ENCODE results near the gene RAB27A.

DNA sequence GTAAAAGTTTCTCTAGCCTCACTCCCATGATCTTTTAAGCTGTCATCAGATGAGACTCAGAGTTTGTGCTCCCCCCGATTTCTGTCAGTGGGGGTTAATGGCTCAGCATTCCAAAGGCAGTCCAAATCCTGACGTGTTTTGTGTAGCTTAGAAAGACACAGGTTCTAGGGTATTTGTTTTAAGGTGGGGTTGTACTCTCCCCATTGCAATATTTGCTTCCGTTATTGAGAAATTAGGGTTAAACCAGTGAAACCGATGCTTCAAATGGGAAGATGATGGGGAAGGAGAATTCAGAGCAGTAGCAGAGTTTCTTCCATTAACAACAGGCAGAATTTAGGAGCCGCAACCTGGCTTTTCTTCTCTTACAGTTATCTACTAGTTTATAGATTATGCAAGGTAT is 32.9 kb upstream of the RAB27A start:
- TF ChIP-seq, protein P1, sequence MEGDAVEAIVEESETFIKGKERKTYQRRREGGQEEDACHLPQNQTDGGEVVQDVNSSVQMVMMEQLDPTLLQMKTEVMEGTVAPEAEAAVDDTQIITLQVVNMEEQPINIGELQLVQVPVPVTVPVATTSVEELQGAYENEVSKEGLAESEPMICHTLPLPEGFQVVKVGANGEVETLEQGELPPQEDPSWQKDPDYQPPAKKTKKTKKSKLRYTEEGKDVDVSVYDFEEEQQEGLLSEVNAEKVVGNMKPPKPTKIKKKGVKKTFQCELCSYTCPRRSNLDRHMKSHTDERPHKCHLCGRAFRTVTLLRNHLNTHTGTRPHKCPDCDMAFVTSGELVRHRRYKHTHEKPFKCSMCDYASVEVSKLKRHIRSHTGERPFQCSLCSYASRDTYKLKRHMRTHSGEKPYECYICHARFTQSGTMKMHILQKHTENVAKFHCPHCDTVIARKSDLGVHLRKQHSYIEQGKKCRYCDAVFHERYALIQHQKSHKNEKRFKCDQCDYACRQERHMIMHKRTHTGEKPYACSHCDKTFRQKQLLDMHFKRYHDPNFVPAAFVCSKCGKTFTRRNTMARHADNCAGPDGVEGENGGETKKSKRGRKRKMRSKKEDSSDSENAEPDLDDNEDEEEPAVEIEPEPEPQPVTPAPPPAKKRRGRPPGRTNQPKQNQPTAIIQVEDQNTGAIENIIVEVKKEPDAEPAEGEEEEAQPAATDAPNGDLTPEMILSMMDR (optimal IDR thresholded peaks at IDR 0.05 in 1 of 3, IDR thresholded peaks at IDR 0.05 in 1 of 3, conservative IDR thresholded peaks at IDR 0.05 in 1 of 3; ENCODE audit: extremely low read depth in 1 of 3, insufficient read depth in 2 of 3, low read length in 3 of 3) = no peak
- TF ChIP-seq EZH2 (IDR thresholded peaks at IDR 0.05; ENCODE audit: low read length) = no peak
